ENCODE results near the gene N4BP3.

N4BP3 gene

GRCh38 chr5:178104492-178104891, 8.8 kb upstream of the N4BP3 start:
- no peak for DNase-seq (ENCODE audit: low read depth)

- DNase-seq (ENCODE audit: low read depth), result no peak
These were observed 7.2 kb upstream of the N4BP3 start for GRCh38 chr5:178106086-178106485.

GRCh38 chr5:178106556-178107239, 6.6 kb upstream of the N4BP3 start:
- no peak for DNase-seq (ENCODE audit: low read depth)

GRCh38 chr5:178107756-178108310, 5.5 kb upstream of the N4BP3 start:
- DNase-seq (ENCODE audit: low read depth), result no peak

GRCh38 chr5:178108446-178108845, 4.9 kb upstream of the N4BP3 start:
- DNase-seq (ENCODE audit: low read depth), result no peak

GRCh38 chr5:178108966-178109365, 4.4 kb upstream of the N4BP3 start:
- no peak for DNase-seq (ENCODE audit: low read depth)

GRCh38 chr5:178110511-178110910, 2.8 kb upstream of the N4BP3 start:
- DNase-seq (ENCODE audit: low read depth), result no peak

- no peak for DNase-seq (ENCODE audit: low read depth)
These were observed 1.4 kb upstream of the N4BP3 start for GRCh38 chr5:178111925-178112324.

GRCh38 chr5:178112545-178112944, 787 bp upstream of the N4BP3 start:
- no peak for DNase-seq (ENCODE audit: low read depth)

- DNase-seq (ENCODE audit: low read depth), result no peak
These were observed 551 bp downstream of the N4BP3 start for GRCh38 chr5:178113841-178114324.

- DNase-seq (ENCODE audit: low read depth), result no peak
These were observed 1.2 kb downstream of the N4BP3 start for GRCh38 chr5:178114325-178115135.

- no peak for DNase-seq (ENCODE audit: low read depth)
These were observed 1.9 kb downstream of the N4BP3 start for GRCh38 chr5:178115136-178115813.

- DNase-seq (ENCODE audit: low read depth), result no peak
These were observed 2.4 kb downstream of the N4BP3 start for GRCh38 chr5:178115814-178116142.

GRCh38 chr5:178116143-178116885, 3.0 kb downstream of the N4BP3 start:
- DNase-seq (ENCODE audit: low read depth), result no peak

- DNase-seq (ENCODE audit: low read depth), result no peak
These were observed 4.8 kb downstream of the N4BP3 start for GRCh38 chr5:178117923-178118701.

GRCh38 chr5:178119915-178120606, 6.7 kb downstream of the N4BP3 start:
- no peak for DNase-seq (ENCODE audit: low read depth)

- DNase-seq (ENCODE audit: low read depth), result no peak
These were observed 7.5 kb downstream of the N4BP3 start for GRCh38 chr5:178120607-178121357.

GRCh38 chr5:178121391-178122276, 8.3 kb downstream of the N4BP3 start:
- no peak for DNase-seq (ENCODE audit: low read depth)

GRCh38 chr5:178122346-178122745, 9.0 kb downstream of the N4BP3 start:
- no peak for DNase-seq (ENCODE audit: low read depth)
